Vagina (tissue), 2 donors: ENCODE measurements around the gene ENOX1.

Experiments used
- POLR2A ChIP-seq, 2 donors: fragments of 450-650 bp; IDR thresholded peaks; one replicate each; pipeline ENCODE4 v1.6.1; 2017; ENCODE audit warnings: antibody characterized with exemption in 2 of 2, mild to moderate bottlenecking in 2 of 2, moderate library complexity in 2 of 2
- POLR2AphosphoS5 ChIP-seq, 2 donors: sonication (generic); formaldehyde crosslinking; IDR thresholded peaks; one replicate each; pipeline ENCODE4 v1.9.0; 2017; ENCODE audit warnings: antibody characterized with exemption in 2 of 2, mild to moderate bottlenecking in 2 of 2, low read depth in 1 of 2; ENCODE audit not compliant: insufficient read depth in 1 of 2

- TF ChIP-seq POLR2A (IDR thresholded peaks at IDR 0.05) (no peak), POLR2AphosphoS5 (IDR thresholded peaks at IDR 0.05; ENCODE audit: insufficient read depth in 1 of 2, low read depth in 1 of 2) (no peak)
Observed at GRCh38 chr13:43472980-43473379, 313.8 kb downstream of the ENOX1 start.
